Activated gamma-delta T cell treated with anti-CD3 and anti-CD28 coated beads, Interleukin-2, amount 50 U/mL, for 16 hours (primary cell): ENCODE measurements around the gene UCMA.

Experiments
- DNase-seq: peaks from one replicate; pipeline ENCODE4 v3.0.0-alpha.2; 2020; ENCODE audit warnings: low read depth

UCMA gene

GRCh38 chr10:13187135-13187534 lies 47.0 kb downstream of the UCMA start:
- DNase-seq = no peak

GRCh38 chr10:13184730-13185514 lies 49.3 kb downstream of the UCMA start:
- no peak for DNase-seq

GRCh38 chr10:13184276-13184675 lies 49.9 kb downstream of the UCMA start:
- no peak for DNase-seq

- DNase-seq = no peak
Observed at GRCh38 chr10:13183625-13184024, 50.5 kb downstream of the UCMA start.

GRCh38 chr10:13182424-13182823 lies 51.8 kb downstream of the UCMA start:
- no peak for DNase-seq

- no peak for DNase-seq
Observed at GRCh38 chr10:13180788-13181187, 53.4 kb downstream of the UCMA start.

- no peak for DNase-seq
Observed at GRCh38 chr10:13173616-13174015, 60.6 kb downstream of the UCMA start.
